SK-N-SH treated with all-trans-retinoic acid at 6 μM for 48 hours (cell line): ENCODE measurements around the gene TBL1XR1.

Source experiments
- BACH2 ChIP-seq: fragments of 250-450 bp; sonication (Bioruptor Pico); IDR thresholded peaks from 2 replicates; pipeline ENCODE4 v1.9.0; 2021; ENCODE audit warnings: mild to moderate bottlenecking, borderline replicate concordance
- CREB5 ChIP-seq: fragments of 250-450 bp; sonication (Bioruptor Pico); IDR thresholded peaks from 2 replicates; pipeline ENCODE4 v1.5.1; 2020; ENCODE audit warnings: low read depth, mild to moderate bottlenecking, moderate library complexity
- CSRNP3 ChIP-seq: fragments of 250-450 bp; sonication (Bioruptor Pico); IDR thresholded peaks from 2 replicates; pipeline ENCODE4 v1.5.1; 2021; ENCODE audit warnings: mild to moderate bottlenecking, moderate library complexity
- OSR1 ChIP-seq: fragments of 250-450 bp; sonication (Bioruptor Pico); IDR thresholded peaks from 2 replicates; pipeline ENCODE4 v1.8.0; 2022; ENCODE audit warnings: moderate library complexity, mild to moderate bottlenecking, inconsistent platforms
- PATZ1 ChIP-seq: fragments of 250-450 bp; sonication (Bioruptor Pico); IDR thresholded peaks from 2 replicates; pipeline ENCODE4 v1.8.0; 2020; ENCODE audit warnings: mild to moderate bottlenecking, moderate library complexity, borderline replicate concordance
- POU6F1 ChIP-seq: fragments of 250-450 bp; sonication (Bioruptor Pico); IDR thresholded peaks from 2 replicates; pipeline ENCODE4 v1.8.0; 2021; ENCODE audit warnings: low read depth, mild to moderate bottlenecking, moderate library complexity, borderline replicate concordance
- RARB ChIP-seq: fragments of 250-450 bp; sonication (Bioruptor Pico); IDR thresholded peaks from 2 replicates; pipeline ENCODE4 v1.8.0; 2021; ENCODE audit warnings: mild to moderate bottlenecking, moderate library complexity
- TCF4 ChIP-seq: fragments of 250-450 bp; sonication (Bioruptor Pico); IDR thresholded peaks from 2 replicates; pipeline ENCODE4 v1.8.0; 2021; ENCODE audit warnings: mild to moderate bottlenecking, moderate library complexity, borderline replicate concordance

GRCh38 chr3:177080122-177080521 is 117.2 kb downstream of the TBL1XR1 start:
- TF ChIP-seq PATZ1 (CRISPR knock-in tag) (no peak), TCF4 (no peak), RARB (CRISPR knock-in tag) (no peak), CREB5 (CRISPR knock-in tag) (no peak), CSRNP3 (no peak), POU6F1 (CRISPR knock-in tag) (no peak), OSR1 (CRISPR knock-in tag) (no peak), BACH2 (no peak)
